Hepatocyte (in vitro differentiated cells): ENCODE measurements around the gene NOXRED1. TPM values are rescaled to one million over a fixed set of nuclear protein-coding genes. Genes with fewer than 3 reads are reported as not detected.
"Not testable (repeated sequence)": the region's sequence is repeated elsewhere in the genome, so short reads cannot be mapped to it uniquely, and the experiment has no call there.

Source experiments
- DNase-seq: peaks from one replicate; pipeline ENCODE4 v3.0.0-alpha.2; 2016; ENCODE audit warnings: low spot score
- H2AFZ ChIP-seq: fragments of 200-600 bp; sonication (generic); 2 replicates; pipeline ENCODE4 v1.6.0; 2016; ENCODE audit warnings: antibody characterized with exemption, mild to moderate bottlenecking
- H3K27ac ChIP-seq: fragments of 200-600 bp; sonication (generic); 2 replicates; pipeline ENCODE4 v1.5.1; 2016; ENCODE audit warnings: mild to moderate bottlenecking
- H3K27me3 ChIP-seq: fragments of 200-600 bp; sonication (generic); 2 replicates; pipeline ENCODE4 v1.6.1; 2016
- H3K36me3 ChIP-seq: fragments of 200-600 bp; sonication (generic); replicated peaks from 2 replicates; pipeline ENCODE4 v1.5.1; 2016; ENCODE audit warnings: low read depth; ENCODE audit not compliant: insufficient read depth
- H3K4me1 ChIP-seq: fragments of 200-600 bp; sonication (generic); 2 replicates; pipeline ENCODE4 v1.5.1; 2016; ENCODE audit warnings: mild to moderate bottlenecking, moderate library complexity; ENCODE audit not compliant: insufficient read depth
- H3K4me2 ChIP-seq: fragments of 200-600 bp; sonication (generic); 2 replicates; pipeline ENCODE4 v1.6.0; 2016
- H3K4me3 ChIP-seq: fragments of 200-600 bp; sonication (generic); 2 replicates; pipeline ENCODE4 v1.5.1; 2016; ENCODE audit warnings: mild to moderate bottlenecking
- H3K79me2 ChIP-seq: fragments of 200-600 bp; sonication (generic); 2 replicates; pipeline ENCODE4 v1.6.0; 2017; ENCODE audit warnings: mild to moderate bottlenecking
- H3K9me2 ChIP-seq: fragments of 200-600 bp; sonication (generic); replicated peaks from 2 replicates; pipeline ENCODE4 v1.6.0; 2017; ENCODE audit warnings: mild to moderate bottlenecking; ENCODE audit not compliant: insufficient read depth
- H3K9me3 ChIP-seq: fragments of 200-600 bp; sonication (generic); 2 replicates; pipeline ENCODE4 v1.5.1; 2016; ENCODE audit warnings: low read depth, mild to moderate bottlenecking
- H4K20me1 ChIP-seq: fragments of 200-600 bp; sonication (generic); 2 replicates; pipeline ENCODE4 v1.6.0; 2016; ENCODE audit warnings: mild to moderate bottlenecking; ENCODE audit not compliant: insufficient read depth, poor library complexity, severe bottlenecking
- EZH2 ChIP-seq: fragments of 200-600 bp; sonication (generic); IDR thresholded peaks from 2 replicates; pipeline ENCODE4 v1.6.1; 2016; ENCODE audit warnings: antibody characterized with exemption, mild to moderate bottlenecking, borderline replicate concordance
- EZH2phosphoT487 ChIP-seq: fragments of 200-600 bp; sonication (generic); IDR thresholded peaks from one replicate; pipeline ENCODE4 v1.6.1; 2018; ENCODE audit warnings: antibody characterized with exemption, mild to moderate bottlenecking, low read depth, moderate library complexity; ENCODE audit not compliant: unreplicated experiment, severe bottlenecking
- whole genome bisulfite sequencing: methylation state at CpG from one replicate; pipeline ENCODE4 v1.1.6; 2016; ENCODE audit warnings: low lambda C conversion rate; ENCODE audit errors: missing lambda C conversion rate; 5-methylcytosine and 5-hydroxymethylcytosine counted together
- polyA plus RNA-seq: library from polyadenylated mRNA; unstranded; fragments of >200 nt; fragmentation: Nextera tagmentation; extraction: Ambion mirVana; gene quantifications from 2 replicates; pipeline ENCODE4 v1.2.1, GENCODE V29; 2016
- total RNA-seq: library from RNA; depleted of rRNA; stranded (reverse); fragments of >200 nt; gene quantifications from 2 replicates; pipeline ENCODE4 v1.2.3, GENCODE V29; 2014
- TF ChIP-seq, protein P1 (sequence below): fragments of 200-600 bp; sonication (generic); IDR thresholded peaks from 2 replicates; pipeline ENCODE4 v1.5.1; 2016; ENCODE audit warnings: antibody characterized with exemption, mild to moderate bottlenecking; ENCODE audit not compliant: poor library complexity

Gene NOXRED1
- total and polyA plus RNA-seq, 2 experiments from 2014 or later = 0.10 to 0.13 TPM

DNA sequence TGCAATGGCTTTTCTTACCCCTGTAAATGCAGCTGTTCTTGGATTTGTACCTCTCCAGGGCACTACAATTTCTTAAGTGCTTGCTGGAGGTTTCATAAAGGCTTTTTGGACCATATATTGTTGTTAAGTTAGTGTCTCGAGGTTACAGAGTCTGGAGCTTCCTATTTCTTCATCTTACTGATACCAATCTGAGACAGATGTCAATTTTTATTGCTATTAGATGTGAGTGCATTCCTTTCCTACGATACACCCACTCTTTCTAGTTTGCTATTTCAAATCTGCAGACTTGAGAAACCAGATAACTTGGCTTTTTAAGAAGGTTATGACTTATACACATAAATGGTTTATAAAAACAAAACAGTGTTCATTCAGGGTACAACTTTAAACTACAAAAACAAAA, 2.1 kb downstream of the NOXRED1 start:
- TF ChIP-seq, protein P1, sequence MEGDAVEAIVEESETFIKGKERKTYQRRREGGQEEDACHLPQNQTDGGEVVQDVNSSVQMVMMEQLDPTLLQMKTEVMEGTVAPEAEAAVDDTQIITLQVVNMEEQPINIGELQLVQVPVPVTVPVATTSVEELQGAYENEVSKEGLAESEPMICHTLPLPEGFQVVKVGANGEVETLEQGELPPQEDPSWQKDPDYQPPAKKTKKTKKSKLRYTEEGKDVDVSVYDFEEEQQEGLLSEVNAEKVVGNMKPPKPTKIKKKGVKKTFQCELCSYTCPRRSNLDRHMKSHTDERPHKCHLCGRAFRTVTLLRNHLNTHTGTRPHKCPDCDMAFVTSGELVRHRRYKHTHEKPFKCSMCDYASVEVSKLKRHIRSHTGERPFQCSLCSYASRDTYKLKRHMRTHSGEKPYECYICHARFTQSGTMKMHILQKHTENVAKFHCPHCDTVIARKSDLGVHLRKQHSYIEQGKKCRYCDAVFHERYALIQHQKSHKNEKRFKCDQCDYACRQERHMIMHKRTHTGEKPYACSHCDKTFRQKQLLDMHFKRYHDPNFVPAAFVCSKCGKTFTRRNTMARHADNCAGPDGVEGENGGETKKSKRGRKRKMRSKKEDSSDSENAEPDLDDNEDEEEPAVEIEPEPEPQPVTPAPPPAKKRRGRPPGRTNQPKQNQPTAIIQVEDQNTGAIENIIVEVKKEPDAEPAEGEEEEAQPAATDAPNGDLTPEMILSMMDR = no peak
- TF ChIP-seq EZH2phosphoT487 (no peak), EZH2 (no peak)
- Histone ChIP-seq H2AFZ (no peak overlapping the region), H3K27me3 (no peaks in the 10 kb centered on the region), H3K9me3 (peaks cover 12% of the 10 kb centered on the region), H3K27ac (no peak overlapping the region), H3K4me3 (no peak overlapping the region), H3K79me2 (no peaks in the 10 kb centered on the region), H3K4me1 (no peaks in the 10 kb centered on the region), H3K9me2 (no peaks in the 10 kb centered on the region), H3K4me2 (no peak overlapping the region), H4K20me1 (no peaks in the 10 kb centered on the region), H3K36me3 (no peaks in the 10 kb centered on the region)
- 81% methylated on average over 2 of the region's 2 CpGs for WGBS
- DNase-seq = no peak

DNA sequence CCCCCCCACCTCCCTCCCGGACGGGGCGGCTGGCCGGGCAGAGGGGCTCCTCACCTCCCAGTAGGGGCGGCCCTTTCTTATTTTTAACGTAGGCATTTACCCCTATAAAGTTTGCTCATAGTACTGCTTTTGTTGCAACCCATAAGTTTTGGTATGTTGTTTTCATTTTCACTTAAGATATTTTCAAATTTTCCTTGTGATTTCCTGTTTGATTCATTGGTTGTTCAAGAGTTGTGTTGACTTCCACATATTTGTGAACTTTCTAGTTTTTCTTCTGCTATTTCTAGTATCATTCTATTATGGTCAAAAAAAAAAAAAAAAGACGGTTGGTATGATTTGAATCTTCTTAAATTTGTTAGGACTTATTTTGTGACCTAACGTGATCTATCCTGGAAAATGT, 6.5 kb downstream of the NOXRED1 start:
- no peaks in the 10 kb centered on the region for H3K79me2 ChIP-seq
- no peak overlapping the region for H2AFZ ChIP-seq
- WGBS = over 99% methylated on average over 8 of the region's 8 CpGs
- no peaks in the 10 kb centered on the region for H3K9me2 ChIP-seq
- no peak overlapping the region for H3K4me2 ChIP-seq
- H3K27me3 ChIP-seq = no peaks in the 10 kb centered on the region
- H3K4me1 ChIP-seq = no peaks in the 10 kb centered on the region
- DNase-seq = no peak
- TF ChIP-seq EZH2 (no peak), EZH2phosphoT487 (no peak)
- TF ChIP-seq, protein P1 = no peak
- no peaks in the 10 kb centered on the region for H3K36me3 ChIP-seq
- H3K27ac ChIP-seq = no peak overlapping the region
- peaks cover 12% of the 10 kb centered on the region for H3K9me3 ChIP-seq
- H4K20me1 ChIP-seq = no peaks in the 10 kb centered on the region
- H3K4me3 ChIP-seq = no peak overlapping the region

DNA sequence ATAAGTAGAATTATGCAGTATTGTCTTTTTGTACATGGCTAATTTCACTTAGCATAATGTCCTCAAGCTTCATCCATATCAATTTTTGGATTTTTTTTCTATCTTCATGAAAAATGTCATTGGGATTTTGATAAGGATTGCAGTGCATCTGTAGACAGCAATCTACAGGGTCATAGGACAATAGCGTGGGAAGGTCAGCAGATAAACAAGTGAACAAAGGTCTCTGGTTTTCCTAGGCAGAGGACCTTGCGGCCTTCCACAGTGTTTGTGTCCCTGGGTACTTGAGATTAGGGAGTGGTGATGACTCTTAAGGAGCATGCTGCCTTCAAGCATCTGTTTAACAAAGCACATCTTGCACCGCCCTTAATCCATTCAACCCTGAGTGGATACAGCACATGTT, 7.2 kb downstream of the NOXRED1 start:
- H3K9me2 ChIP-seq, H3K4me3 ChIP-seq, H3K27ac ChIP-seq, H3K4me1 ChIP-seq, DNase-seq, H3K27me3 ChIP-seq, H4K20me1 ChIP-seq, H3K4me2 ChIP-seq, H3K79me2 ChIP-seq, H3K9me3 ChIP-seq, H2AFZ ChIP-seq, H3K36me3 ChIP-seq: not testable (repeated sequence)
- WGBS = 69% methylated on average over 2 of the region's 3 CpGs

DNA sequence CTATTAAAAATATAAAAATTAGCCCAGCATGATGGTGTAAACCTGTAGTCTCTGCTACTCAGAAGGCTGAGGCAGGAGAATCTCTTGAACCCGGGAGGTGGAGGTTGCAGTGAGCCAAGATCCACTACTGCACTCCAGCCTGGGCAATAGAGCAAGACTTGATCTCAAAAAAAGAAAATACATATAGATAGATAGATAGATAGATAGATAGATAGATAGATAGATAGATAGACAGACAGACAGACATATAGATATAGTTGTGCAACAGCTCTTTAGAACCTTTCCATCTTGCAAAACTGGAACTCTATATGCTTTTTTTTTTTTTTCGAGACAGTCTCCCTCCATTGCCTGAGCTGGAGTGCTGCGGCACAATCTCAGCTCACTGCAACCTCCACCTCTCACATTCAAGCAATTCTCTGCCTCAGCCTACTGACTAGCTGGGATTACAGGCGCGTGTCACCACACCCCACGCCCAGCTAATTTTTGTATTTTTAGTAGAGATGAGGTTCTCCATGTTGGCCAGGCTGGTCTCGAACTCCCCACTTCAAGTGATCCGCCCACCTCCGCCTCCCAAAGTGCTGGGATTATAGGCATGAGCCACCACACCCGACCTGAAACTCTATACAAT, 7.8 kb downstream of the NOXRED1 start:
- not testable (repeated sequence) for H3K27ac ChIP-seq, H3K9me2 ChIP-seq, H3K27me3 ChIP-seq, H2AFZ ChIP-seq, DNase-seq, H3K36me3 ChIP-seq, H3K79me2 ChIP-seq, H3K9me3 ChIP-seq, H3K4me3 ChIP-seq, H3K4me2 ChIP-seq, H4K20me1 ChIP-seq, H3K4me1 ChIP-seq
- WGBS = 94% methylated on average over 10 of the region's 10 CpGs
